NB4 (cell line): Measurements from ENCODE around the gene GPR171.
"Not testable (repeated sequence)": the region's sequence is repeated elsewhere in the genome, so short reads cannot be mapped to it uniquely, and the experiment has no call there.

ENCODE experiments used
- DNase-seq: peaks from one replicate; pipeline ENCODE4 v3.0.0; 2010; ENCODE audit warnings: low read depth
- H3K4me3 ChIP-seq: one replicate; pipeline ENCODE4 v1.5.1; 2011; ENCODE audit warnings: mild to moderate bottlenecking, low read depth, low read length, moderate library complexity
- CTCF ChIP-seq: IDR thresholded peaks from one replicate; pipeline ENCODE4 v1.5.1; 2012; ENCODE audit warnings: low read depth, low read length
- MAX ChIP-seq: IDR thresholded peaks from 2 replicates; pipeline ENCODE4 v1.6.1; 2011; ENCODE audit warnings: low read depth, low read length
- MYC ChIP-seq: IDR thresholded peaks from 2 replicates; pipeline ENCODE4 v1.6.1; 2011; ENCODE audit warnings: low read depth, low read length
- POLR2A ChIP-seq: IDR thresholded peaks from 2 replicates; pipeline ENCODE4 v1.6.1; 2011; ENCODE audit warnings: mild to moderate bottlenecking; ENCODE audit not compliant: insufficient read length; ENCODE audit errors: extremely low read depth

Gene GPR171

GRCh38 chr3:151232991-151233390 is 30.0 kb upstream of the GPR171 start:
- H3K4me3 ChIP-seq, result no peak overlapping the region
- no peak for TF ChIP-seq POLR2A
- no peak for TF ChIP-seq CTCF
- DNase-seq, result no peak

GRCh38 chr3:151232403-151232802 is 29.4 kb upstream of the GPR171 start:
- H3K4me3 ChIP-seq, DNase-seq: not testable (repeated sequence)

GRCh38 chr3:151230646-151231045 is 27.6 kb upstream of the GPR171 start:
- no peak for TF ChIP-seq MAX
- no peak for TF ChIP-seq POLR2A
- TF ChIP-seq MYC, result no peak
- TF ChIP-seq CTCF, result no peak
- DNase-seq, result peak; percentile 8

GRCh38 chr3:151228666-151229040 is 25.6 kb upstream of the GPR171 start:
- TF ChIP-seq MYC, result no peak
- no peak for TF ChIP-seq MAX
- TF ChIP-seq POLR2A, result no peak
- TF ChIP-seq CTCF, result no peak
- DNase-seq, result no peak
- no peak overlapping the region for H3K4me3 ChIP-seq

More at GRCh38 chr3:151230646-151231045, 27.6 kb upstream of the GPR171 start:
- no peak overlapping the region for H3K4me3 ChIP-seq

- peak; percentile 85 for DNase-seq
- peak; percentile 87 for TF ChIP-seq CTCF
- no peak for TF ChIP-seq POLR2A
- TF ChIP-seq MAX, result no peak
- TF ChIP-seq MYC, result no peak
- no peak overlapping the region for H3K4me3 ChIP-seq
These were observed 25.0 kb upstream of the GPR171 start for GRCh38 chr3:151227807-151228665.

GRCh38 chr3:151227266-151227806 is 24.3 kb upstream of the GPR171 start:
- no peak for DNase-seq
- TF ChIP-seq MAX (no peak), CTCF (no peak), POLR2A (no peak), MYC (no peak)
- H3K4me3 ChIP-seq, result no peak overlapping the region
